H9 (cell line): ENCODE results near the gene AHI1. TPM values are rescaled to one million over a fixed set of nuclear protein-coding genes. Genes with fewer than 3 reads are reported as not detected.

Experiments used
- DNase-seq: peaks from one replicate; pipeline ENCODE4 v3.0.0-alpha.2; 2017
- H2AFZ ChIP-seq: one replicate; pipeline ENCODE4 v1.6.1; 2013; ENCODE audit warnings: mild to moderate bottlenecking, low read length, control low read depth, moderate library complexity
- H2AK5ac ChIP-seq: 2 replicates; pipeline ENCODE4 v1.6.1; 2013; ENCODE audit warnings: low read length, control low read depth, mixed read lengths; ENCODE audit not compliant: insufficient read length
- H2BK120ac ChIP-seq: one replicate; pipeline ENCODE4 v1.6.1; 2013; ENCODE audit warnings: low read depth, mild to moderate bottlenecking, low read length, control low read depth, inconsistent platforms; ENCODE audit not compliant: poor library complexity, severe bottlenecking
- H2BK12ac ChIP-seq: 2 replicates; pipeline ENCODE4 v1.6.1; 2013; ENCODE audit warnings: low read length, control low read depth, mixed read lengths, low read depth; ENCODE audit not compliant: insufficient read length
- H2BK15ac ChIP-seq: 2 replicates; pipeline ENCODE4 v1.6.1; 2013; ENCODE audit warnings: low read depth, low read length, control low read depth
- H2BK20ac ChIP-seq: one replicate; pipeline ENCODE4 v1.6.1; 2013; ENCODE audit warnings: low read depth, mild to moderate bottlenecking, low read length, control low read depth, inconsistent platforms; ENCODE audit not compliant: poor library complexity, severe bottlenecking
- H2BK5ac ChIP-seq: 2 replicates; pipeline ENCODE4 v1.6.1; 2013; ENCODE audit warnings: low read length, control low read depth, mixed read lengths; ENCODE audit not compliant: insufficient read length
- H3K14ac ChIP-seq: 2 replicates; pipeline ENCODE4 v1.6.1; 2013; ENCODE audit warnings: low read length, control low read depth; ENCODE audit not compliant: insufficient read depth
- H3K18ac ChIP-seq: 2 replicates; pipeline ENCODE4 v1.6.1; 2013; ENCODE audit warnings: low read depth, mild to moderate bottlenecking, mixed read lengths, low read length, control low read depth; ENCODE audit not compliant: insufficient read length
- H3K23ac ChIP-seq: 2 replicates; pipeline ENCODE4 v1.6.1; 2013; ENCODE audit warnings: low read length, control low read depth, mixed read lengths, low read depth; ENCODE audit not compliant: insufficient read length
- H3K23me2 ChIP-seq: 2 replicates; pipeline ENCODE4 v1.6.1; 2013; ENCODE audit warnings: low read depth, mild to moderate bottlenecking, mixed read lengths, low read length, control low read depth; ENCODE audit not compliant: insufficient read length, poor library complexity, severe bottlenecking
- H3K27ac ChIP-seq: 2 replicates; pipeline ENCODE4 v1.5.1; 2013; ENCODE audit warnings: low read length, control low read depth, mixed read lengths, low read depth; ENCODE audit not compliant: insufficient read length
- H3K27me3 ChIP-seq: 2 replicates; pipeline ENCODE4 v1.6.1; 2013; ENCODE audit warnings: low read length, control low read depth, inconsistent platforms; ENCODE audit not compliant: insufficient read depth
- H3K4ac ChIP-seq: 2 replicates; pipeline ENCODE4 v1.6.1; 2013; ENCODE audit warnings: low read depth, mild to moderate bottlenecking, control low read depth, inconsistent platforms, low read length, moderate library complexity
- H3K4me1 ChIP-seq: 2 replicates; pipeline ENCODE4 v1.6.1; 2013; ENCODE audit warnings: low read length, control low read depth, inconsistent platforms; ENCODE audit not compliant: insufficient read depth
- H3K4me2 ChIP-seq: 2 replicates; pipeline ENCODE4 v1.6.1; 2013; ENCODE audit warnings: low read length, control low read depth, mixed read lengths; ENCODE audit not compliant: insufficient read length, insufficient read depth
- H3K56ac ChIP-seq: 2 replicates; pipeline ENCODE4 v1.6.1; 2013; ENCODE audit warnings: low read depth, mild to moderate bottlenecking, mixed read lengths, low read length, control low read depth; ENCODE audit not compliant: insufficient read length
- H3K79me1 ChIP-seq: 2 replicates; pipeline ENCODE4 v1.6.1; 2013; ENCODE audit warnings: low read depth, mild to moderate bottlenecking, moderate library complexity, low read length, control low read depth, inconsistent platforms; ENCODE audit not compliant: insufficient read depth, poor library complexity, severe bottlenecking
- H3K79me2 ChIP-seq: 2 replicates; pipeline ENCODE4 v1.6.1; 2013; ENCODE audit warnings: low read length, control low read depth, inconsistent platforms; ENCODE audit not compliant: insufficient read depth
- H3K9ac ChIP-seq: 2 replicates; pipeline ENCODE4 v1.6.1; 2013; ENCODE audit warnings: low read length, control low read depth, mixed read lengths; ENCODE audit not compliant: insufficient read length; ENCODE audit errors: extremely low read depth
- H3K9me3 ChIP-seq: one replicate; pipeline ENCODE4 v1.6.1; 2013; ENCODE audit warnings: low read depth, low read length, inconsistent platforms; ENCODE audit not compliant: control insufficient read depth
- H3T11ph ChIP-seq: one replicate; pipeline ENCODE4 v1.6.1; 2013; ENCODE audit warnings: mild to moderate bottlenecking, low read length, control low read depth, inconsistent platforms
- H4K20me1 ChIP-seq: one replicate; pipeline ENCODE4 v1.6.1; 2013; ENCODE audit not compliant: control insufficient read depth, insufficient read length, insufficient read depth
- H4K5ac ChIP-seq: 2 replicates; pipeline ENCODE4 v1.6.1; 2013; ENCODE audit warnings: low read depth, mild to moderate bottlenecking, mixed read lengths, low read length, control low read depth; ENCODE audit not compliant: insufficient read length
- H4K8ac ChIP-seq: replicated peaks from 2 replicates; pipeline ENCODE4 v1.6.1; 2013; ENCODE audit warnings: low read length, control low read depth, mixed read lengths, low read depth; ENCODE audit not compliant: insufficient read length
- H4K91ac ChIP-seq: 2 replicates; pipeline ENCODE4 v1.6.1; 2013; ENCODE audit warnings: low read depth, mild to moderate bottlenecking, moderate library complexity, mixed read lengths, low read length, control low read depth; ENCODE audit not compliant: insufficient read length
- H3K27ac Mint-ChIP-seq, 3 experiments: 2 replicates in 2 of 3; 3 replicates in 1 of 3; pipeline ENCODE4 v1.8.0; 2020 to 2021; ENCODE audit warnings: mixed read lengths in 3 of 3, mild to moderate bottlenecking in 1 of 3, moderate library complexity in 1 of 3
- H3K27me3 Mint-ChIP-seq: 2 replicates; pipeline ENCODE4 v1.8.0; 2021; ENCODE audit warnings: low read depth, mild to moderate bottlenecking, moderate library complexity, mixed read lengths
- H3K36me3 Mint-ChIP-seq, 3 experiments: 2 replicates in 2 of 3; 3 replicates in 1 of 3; pipeline ENCODE4 v1.8.0; 2020 to 2021; ENCODE audit warnings: low read depth in 3 of 3, mixed read lengths in 3 of 3; ENCODE audit not compliant: insufficient read depth in 1 of 3
- H3K4me1 Mint-ChIP-seq, 2 experiments: 2 replicates each; pipeline ENCODE4 v1.8.0; 2020; ENCODE audit warnings: mixed read lengths in 2 of 2
- H3K4me3 Mint-ChIP-seq, 2 experiments: 2 replicates in 1 of 2; 3 replicates in 1 of 2; pipeline ENCODE4 v1.8.0; 2020 to 2021; ENCODE audit warnings: mild to moderate bottlenecking in 2 of 2, mixed read lengths in 2 of 2, moderate library complexity in 1 of 2
- H3K9me3 Mint-ChIP-seq, 2 experiments: 2 replicates in 1 of 2; 3 replicates in 1 of 2; pipeline ENCODE4 v1.8.0; 2020; ENCODE audit warnings: mild to moderate bottlenecking in 2 of 2, mixed read lengths in 2 of 2, moderate library complexity in 1 of 2
- WGBS: extraction: QIAGEN DNeasy Blood & Tissue Kit; methylation state at CpG from one replicate; pipeline ENCODE4 v1.1.7; 2013; ENCODE audit warnings: missing lambda C conversion rate, low lambda C conversion rate, mixed read lengths; ENCODE audit not compliant: insufficient read length; ENCODE audit errors: extremely low coverage; 5-methylcytosine and 5-hydroxymethylcytosine counted together
- total RNA-seq: library from RNA; stranded (reverse); gene quantifications from 2 replicates; pipeline ENCODE4 v1.2.1, GENCODE V29; 2021
- TF ChIP-seq, protein P1 (sequence below): fragments of 200-600 bp; sonication (generic); conservative IDR thresholded peaks from 3 replicates; pipeline ENCODE4 v1.8.0; 2021; ENCODE audit warnings: antibody characterized with exemption, mild to moderate bottlenecking

Gene AHI1
- total RNA-seq, 1 experiment from 2014 or later, result 9.9 TPM

DNA sequence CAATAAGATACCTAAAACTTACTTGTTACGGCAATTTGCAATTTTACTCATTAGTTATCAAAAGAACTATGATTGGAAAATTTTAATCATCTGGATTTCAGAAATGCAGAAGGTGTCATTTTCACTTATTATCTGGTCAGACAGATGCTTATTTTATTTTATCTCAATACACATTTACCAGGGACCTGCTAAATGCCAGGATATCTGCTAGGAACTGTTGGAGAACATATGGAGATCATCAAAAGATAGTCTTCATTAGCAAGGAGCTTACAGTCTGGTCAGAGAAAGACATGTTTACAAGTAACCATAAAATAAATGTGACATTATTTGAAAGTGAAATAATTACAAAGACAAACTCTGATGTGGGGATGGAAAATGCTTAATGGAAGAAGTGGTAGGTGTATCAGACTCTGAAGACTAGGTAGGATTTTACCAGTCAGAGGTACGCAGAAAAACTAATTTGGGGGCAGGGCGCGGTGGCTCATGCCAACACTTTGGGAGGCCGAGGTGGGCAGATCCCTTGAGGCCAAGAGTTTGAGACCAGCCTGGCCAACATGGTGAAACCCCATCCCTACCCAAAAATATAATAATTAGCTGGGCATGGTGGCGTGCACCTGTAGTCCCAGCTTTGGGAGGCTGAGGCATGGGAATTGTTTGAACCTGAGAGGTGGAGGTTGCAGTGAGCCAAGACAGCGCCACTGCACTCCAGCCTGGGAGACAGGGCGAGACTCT is 178.6 kb downstream of the AHI1 start:
- DNase-seq, result no peak
- H3K23ac ChIP-seq, result no peak overlapping the region
- H2BK5ac ChIP-seq, result no peak overlapping the region
- peaks cover 3% of the 10 kb centered on the region; the same call in 1 of the 2 replicates for H3K4me1 ChIP-seq
- H3K18ac ChIP-seq, result no peak overlapping the region
- no peak overlapping the region for H3K27ac ChIP-seq
- no peaks in the 10 kb centered on the region for H3K27me3 Mint-ChIP-seq
- no peak overlapping the region for H3K56ac ChIP-seq
- no peak overlapping the region for H3K4ac ChIP-seq
- H3K9ac ChIP-seq, result no peak overlapping the region
- no peak overlapping the region for H3K27ac Mint-ChIP-seq
- H2BK120ac ChIP-seq, result no peak overlapping the region
- no peaks in the 10 kb centered on the region for H3K9me3 Mint-ChIP-seq
- no peak overlapping the region for H2BK12ac ChIP-seq
- no peaks in the 10 kb centered on the region for H3K23me2 ChIP-seq
- no peaks in the 10 kb centered on the region for H3K9me3 ChIP-seq
- H3K79me2 ChIP-seq, result no peaks in the 10 kb centered on the region
- no peaks in the 10 kb centered on the region for H3K79me1 ChIP-seq
- H2AK5ac ChIP-seq, result no peak overlapping the region
- H2AFZ ChIP-seq, result no peak overlapping the region
- no CpG with 5 or more reads among the region's 8 CpGs for WGBS
- H3T11ph ChIP-seq, result no peak overlapping the region
- no peak overlapping the region for H2BK20ac ChIP-seq
- H3K4me1 Mint-ChIP-seq, result peaks cover 10 to 13% of the 10 kb centered on the region in 2 experiments
- no peaks in the 10 kb centered on the region for H3K36me3 Mint-ChIP-seq
- no peak overlapping the region for H3K14ac ChIP-seq
- no peak overlapping the region for H2BK15ac ChIP-seq
- H4K8ac ChIP-seq, result no peak overlapping the region
- H3K4me2 ChIP-seq, result no peak overlapping the region
- no peaks in the 10 kb centered on the region for H4K20me1 ChIP-seq
- TF ChIP-seq, protein P1, sequence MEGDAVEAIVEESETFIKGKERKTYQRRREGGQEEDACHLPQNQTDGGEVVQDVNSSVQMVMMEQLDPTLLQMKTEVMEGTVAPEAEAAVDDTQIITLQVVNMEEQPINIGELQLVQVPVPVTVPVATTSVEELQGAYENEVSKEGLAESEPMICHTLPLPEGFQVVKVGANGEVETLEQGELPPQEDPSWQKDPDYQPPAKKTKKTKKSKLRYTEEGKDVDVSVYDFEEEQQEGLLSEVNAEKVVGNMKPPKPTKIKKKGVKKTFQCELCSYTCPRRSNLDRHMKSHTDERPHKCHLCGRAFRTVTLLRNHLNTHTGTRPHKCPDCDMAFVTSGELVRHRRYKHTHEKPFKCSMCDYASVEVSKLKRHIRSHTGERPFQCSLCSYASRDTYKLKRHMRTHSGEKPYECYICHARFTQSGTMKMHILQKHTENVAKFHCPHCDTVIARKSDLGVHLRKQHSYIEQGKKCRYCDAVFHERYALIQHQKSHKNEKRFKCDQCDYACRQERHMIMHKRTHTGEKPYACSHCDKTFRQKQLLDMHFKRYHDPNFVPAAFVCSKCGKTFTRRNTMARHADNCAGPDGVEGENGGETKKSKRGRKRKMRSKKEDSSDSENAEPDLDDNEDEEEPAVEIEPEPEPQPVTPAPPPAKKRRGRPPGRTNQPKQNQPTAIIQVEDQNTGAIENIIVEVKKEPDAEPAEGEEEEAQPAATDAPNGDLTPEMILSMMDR, result no peak
- no peak overlapping the region for H4K5ac ChIP-seq
- H3K4me3 Mint-ChIP-seq, result no peak overlapping the region
- no peaks in the 10 kb centered on the region for H3K27me3 ChIP-seq
- H4K91ac ChIP-seq, result no peak overlapping the region
